ENCODE data around the gene TUBA1A. TPM values are rescaled to one million over a fixed set of nuclear protein-coding genes. Genes with fewer than 3 reads are reported as not detected.
"Not testable (repeated sequence)": the region's sequence is repeated elsewhere in the genome, so short reads cannot be mapped to it uniquely, and the experiment has no call there.

The TUBA1A gene
- total RNA-seq, 2 donors from 2014 or later, result 107 to 259 TPM

DNA sequence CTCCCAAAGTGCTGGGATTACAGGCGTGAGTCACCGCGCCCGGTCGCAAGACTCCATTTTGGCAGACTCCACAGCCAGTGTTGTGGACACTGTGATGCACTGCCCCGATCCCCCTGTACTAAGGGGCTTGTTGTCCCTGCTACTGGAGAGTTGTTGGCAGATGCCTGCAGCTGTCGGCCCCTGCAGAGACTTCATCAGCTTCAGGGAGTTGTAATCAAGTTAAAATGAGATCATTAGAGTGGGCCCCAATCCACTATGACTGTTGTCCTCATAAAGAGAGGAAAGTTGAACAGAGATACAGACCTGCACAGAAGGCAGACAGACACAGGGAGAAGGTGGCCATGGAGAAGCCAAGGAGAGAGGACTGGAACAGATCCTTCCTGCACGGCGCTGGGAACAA lies 23.7 kb upstream of the TUBA1A start:
- ATAC-seq (ENCODE audit: insufficient number of reproducible peaks, low FRiP score, low read depth) (no peak), DNase-seq (ENCODE audit: low spot score) (no peak)
- Histone ChIP-seq H3K36me3 (no peaks in the 10 kb centered on the region), H3K9me3 (no peaks in the 10 kb centered on the region), H3K27ac (no peak overlapping the region), H3K4me3 (no peak overlapping the region), H3K27me3 (replicated peaks; ENCODE audit: insufficient read depth) (no peaks in the 10 kb centered on the region), H3K4me1 (ENCODE audit: control insufficient read depth in 1 of 2, low read depth in 2 of 2) (peaks cover 9 to 12% of the 10 kb centered on the region in 2 donors)
- TF ChIP-seq, protein P1, sequence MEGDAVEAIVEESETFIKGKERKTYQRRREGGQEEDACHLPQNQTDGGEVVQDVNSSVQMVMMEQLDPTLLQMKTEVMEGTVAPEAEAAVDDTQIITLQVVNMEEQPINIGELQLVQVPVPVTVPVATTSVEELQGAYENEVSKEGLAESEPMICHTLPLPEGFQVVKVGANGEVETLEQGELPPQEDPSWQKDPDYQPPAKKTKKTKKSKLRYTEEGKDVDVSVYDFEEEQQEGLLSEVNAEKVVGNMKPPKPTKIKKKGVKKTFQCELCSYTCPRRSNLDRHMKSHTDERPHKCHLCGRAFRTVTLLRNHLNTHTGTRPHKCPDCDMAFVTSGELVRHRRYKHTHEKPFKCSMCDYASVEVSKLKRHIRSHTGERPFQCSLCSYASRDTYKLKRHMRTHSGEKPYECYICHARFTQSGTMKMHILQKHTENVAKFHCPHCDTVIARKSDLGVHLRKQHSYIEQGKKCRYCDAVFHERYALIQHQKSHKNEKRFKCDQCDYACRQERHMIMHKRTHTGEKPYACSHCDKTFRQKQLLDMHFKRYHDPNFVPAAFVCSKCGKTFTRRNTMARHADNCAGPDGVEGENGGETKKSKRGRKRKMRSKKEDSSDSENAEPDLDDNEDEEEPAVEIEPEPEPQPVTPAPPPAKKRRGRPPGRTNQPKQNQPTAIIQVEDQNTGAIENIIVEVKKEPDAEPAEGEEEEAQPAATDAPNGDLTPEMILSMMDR (IDR thresholded peaks at IDR 0.05), result no peak

DNA sequence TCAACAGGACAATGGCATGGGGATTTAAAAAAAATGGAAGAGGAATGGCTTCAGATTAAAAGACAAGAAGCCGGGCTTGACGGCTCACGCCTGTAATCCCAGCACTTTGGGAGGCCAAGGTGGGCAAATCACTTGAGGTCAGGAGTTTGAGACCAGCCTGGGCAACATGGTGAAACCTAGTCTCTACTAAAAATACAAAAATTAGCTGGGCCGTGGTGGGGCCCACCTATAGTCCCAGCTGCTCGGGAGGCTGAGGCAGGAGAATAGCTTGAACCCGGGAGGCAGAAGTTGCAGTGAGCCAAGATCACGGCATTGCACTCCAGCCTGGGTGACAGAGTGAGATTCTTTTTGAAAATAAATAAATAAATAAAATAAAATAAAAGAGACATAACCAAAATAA lies 21.8 kb upstream of the TUBA1A start:
- not testable (repeated sequence) for ATAC-seq (ENCODE audit: insufficient number of reproducible peaks, low FRiP score, low read depth); H3K27ac ChIP-seq; H3K4me3 ChIP-seq; H3K27me3 ChIP-seq (replicated peaks; ENCODE audit: insufficient read depth); H3K9me3 ChIP-seq; DNase-seq (ENCODE audit: low spot score); H3K36me3 ChIP-seq
- peaks cover 9 to 12% of the 10 kb centered on the region in 2 donors for H3K4me1 ChIP-seq (ENCODE audit: control insufficient read depth in 1 of 2, low read depth in 2 of 2)

DNA sequence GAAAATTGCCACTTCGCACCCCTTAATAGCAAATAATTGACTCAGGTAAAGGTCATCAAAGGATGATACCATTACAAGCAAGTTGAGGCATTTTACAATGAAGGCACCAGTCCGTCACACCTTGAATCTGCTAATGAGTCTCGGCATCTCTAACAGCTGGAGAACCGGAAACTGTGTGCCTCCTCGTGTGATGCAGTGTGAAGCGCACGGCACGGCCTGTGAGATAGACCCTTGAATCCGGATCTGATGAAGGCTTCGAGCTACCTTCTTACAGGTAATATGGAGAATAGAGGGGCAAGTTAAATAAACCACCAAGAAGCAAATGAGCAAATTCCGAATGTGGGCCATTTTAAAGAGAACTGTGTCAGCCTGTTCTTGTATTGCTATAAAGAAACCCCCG lies 19.8 kb upstream of the TUBA1A start:
- Histone ChIP-seq H3K9me3 (no peaks in the 10 kb centered on the region), H3K4me1 (ENCODE audit: control insufficient read depth in 1 of 2, low read depth in 2 of 2) (no peaks in the 10 kb centered on the region), H3K27me3 (replicated peaks; ENCODE audit: insufficient read depth) (no peaks in the 10 kb centered on the region), H3K36me3 (no peaks in the 10 kb centered on the region), H3K27ac (no peak overlapping the region), H3K4me3 (no peak overlapping the region)
- TF ChIP-seq, protein P1 (IDR thresholded peaks at IDR 0.05), result no peak
- DNase-seq (ENCODE audit: low spot score), result no peak
- ATAC-seq (ENCODE audit: insufficient number of reproducible peaks, low FRiP score, low read depth), result no peak

DNA sequence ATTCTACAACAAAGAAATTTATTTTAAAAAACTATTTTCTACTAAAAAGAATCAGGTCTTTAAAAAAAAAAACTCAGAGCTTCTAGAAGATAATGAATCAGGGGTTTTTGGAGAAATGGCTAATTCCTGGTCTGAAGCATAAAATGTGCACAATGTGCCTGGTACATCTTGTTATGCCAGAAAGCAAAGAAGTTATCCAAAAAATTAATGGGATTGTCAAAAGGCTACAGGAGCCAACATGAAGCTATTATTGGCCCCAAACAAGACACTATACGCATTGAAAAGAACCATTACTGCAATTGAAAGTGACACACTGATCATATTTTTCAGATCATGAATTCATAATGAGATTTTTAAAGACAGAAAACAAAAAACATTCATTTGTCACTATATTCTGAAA lies 19.3 kb upstream of the TUBA1A start:
- ATAC-seq (ENCODE audit: insufficient number of reproducible peaks, low FRiP score, low read depth) (no peak), DNase-seq (ENCODE audit: low spot score) (no peak)
- Histone ChIP-seq H3K27me3 (replicated peaks; ENCODE audit: insufficient read depth) (no peaks in the 10 kb centered on the region), H3K4me3 (no peak overlapping the region), H3K4me1 (ENCODE audit: control insufficient read depth in 1 of 2, low read depth in 2 of 2) (no peaks in the 10 kb centered on the region), H3K27ac (no peak overlapping the region), H3K9me3 (no peaks in the 10 kb centered on the region), H3K36me3 (no peaks in the 10 kb centered on the region)
- TF ChIP-seq, protein P1 (IDR thresholded peaks at IDR 0.05), result no peak

DNA sequence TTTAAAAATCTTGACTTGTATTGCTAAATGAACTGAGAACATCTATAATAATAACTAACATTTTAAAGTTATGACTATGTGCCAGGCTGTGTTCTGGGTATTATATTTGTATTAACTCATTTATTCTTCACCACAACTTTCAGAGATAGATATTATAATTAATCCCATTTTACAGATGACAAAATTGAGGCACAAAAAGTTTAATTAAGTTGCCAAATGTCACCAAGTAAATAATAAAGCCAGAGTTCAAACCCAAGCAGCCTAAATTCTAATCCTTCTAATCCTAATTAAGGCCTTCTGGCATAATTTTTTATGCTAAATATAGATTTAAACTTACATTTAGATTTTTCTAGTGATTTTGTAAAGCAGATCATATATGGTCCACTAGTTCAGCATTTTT lies 17.5 kb upstream of the TUBA1A start:
- TF ChIP-seq, protein P1 (IDR thresholded peaks at IDR 0.05), result no peak
- Histone ChIP-seq H3K27ac (no peak overlapping the region), H3K4me1 (ENCODE audit: control insufficient read depth in 1 of 2, low read depth in 2 of 2) (peaks cover 7 to 8% of the 10 kb centered on the region in 2 donors), H3K36me3 (no peaks in the 10 kb centered on the region), H3K27me3 (replicated peaks; ENCODE audit: insufficient read depth) (no peaks in the 10 kb centered on the region), H3K9me3 (no peaks in the 10 kb centered on the region), H3K4me3 (no peak overlapping the region)
- no peak for DNase-seq (ENCODE audit: low spot score)
- no peak for ATAC-seq (ENCODE audit: insufficient number of reproducible peaks, low FRiP score, low read depth)

DNA sequence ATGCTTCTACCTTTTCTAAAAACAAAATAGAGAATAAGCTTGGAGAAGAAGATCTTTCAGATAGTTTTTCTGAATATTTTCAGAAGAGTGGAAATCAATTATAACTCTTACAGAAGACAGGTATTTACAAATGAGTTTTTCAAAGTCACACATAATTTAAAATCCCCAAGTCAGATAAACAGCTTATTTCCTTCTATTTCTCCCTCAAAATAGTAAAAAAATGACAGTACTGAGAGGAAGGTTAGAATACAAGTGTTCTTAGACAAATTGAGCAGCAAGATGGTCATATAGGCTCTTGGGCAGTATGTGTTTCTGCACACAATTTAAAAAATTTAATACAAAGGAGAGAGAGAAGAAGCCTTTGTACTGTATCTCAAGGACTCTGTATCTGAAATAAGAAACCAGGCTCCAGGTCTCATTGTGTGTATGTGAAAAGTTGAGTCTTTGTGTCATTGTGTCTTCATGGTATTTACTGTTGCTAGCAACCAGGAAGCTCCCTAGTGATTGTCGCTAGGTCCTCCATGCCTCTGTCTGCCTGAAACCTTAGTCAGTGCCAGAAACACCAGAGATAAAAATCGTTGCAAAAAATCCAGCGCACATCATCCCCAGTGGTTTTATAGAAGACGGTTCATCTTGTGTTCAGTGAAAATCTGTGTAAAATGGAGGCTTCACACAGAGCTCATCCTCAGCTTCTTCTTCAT lies 12.9 kb upstream of the TUBA1A start:
- ATAC-seq (ENCODE audit: insufficient number of reproducible peaks, low FRiP score, low read depth), result no peak

More for the DNA sequence above, 12.9 kb upstream of the TUBA1A start:
- DNase-seq (ENCODE audit: low spot score), result no peak
- no peaks in the 10 kb centered on the region for H3K9me3 ChIP-seq
- H3K36me3 ChIP-seq, result no peaks in the 10 kb centered on the region
- H3K4me3 ChIP-seq, result peak overlapping the region; percentile 55
- H3K27me3 ChIP-seq (replicated peaks; ENCODE audit: insufficient read depth), result no peaks in the 10 kb centered on the region
- TF ChIP-seq, protein P1 (IDR thresholded peaks at IDR 0.05), result no peak
- peak overlapping the region; percentile 68 to 86 for H3K27ac ChIP-seq
- peaks cover 14 to 19% of the 10 kb centered on the region in 2 donors for H3K4me1 ChIP-seq (ENCODE audit: control insufficient read depth in 1 of 2, low read depth in 2 of 2)

Data from thoracic aorta (tissue), 2 donors.